Endothelial cell of hepatic sinusoid (primary cell): ENCODE data around the gene RFXAP.

Source experiments
- in situ Hi-C: cut with HindIII; loops from 2 replicates; pipeline ENCODE4 v1.10.0; 2017; ENCODE audit warnings: low sequenced_read_pairs

RFXAP gene

GRCh38 chr13:36815062-36815461, 4.0 kb upstream of the RFXAP start:
- in situ Hi-C loops, result no loop called here

- in situ Hi-C loops, result no loop called here
Observed at GRCh38 chr13:36817996-36818803, 822 bp upstream of the RFXAP start.

GRCh38 chr13:36819739-36820090, 693 bp downstream of the RFXAP start:
- in situ Hi-C loops, result no loop called here

GRCh38 chr13:36820222-36820621, 1.2 kb downstream of the RFXAP start:
- in situ Hi-C loops, result no loop called here

GRCh38 chr13:36822785-36823184, 3.8 kb downstream of the RFXAP start:
- in situ Hi-C loops, result no loop called here

- in situ Hi-C loops, result no loop called here
Observed at GRCh38 chr13:36829753-36830152, 10.7 kb downstream of the RFXAP start.

- in situ Hi-C loops, result no loop called here
Observed at GRCh38 chr13:36831291-36831690, 12.3 kb downstream of the RFXAP start.

- in situ Hi-C loops, result no loop called here
Observed at GRCh38 chr13:36834299-36834698, 15.3 kb downstream of the RFXAP start.

- in situ Hi-C loops, result no loop called here
Observed at GRCh38 chr13:36837354-36838092, 18.5 kb downstream of the RFXAP start.

- in situ Hi-C loops, result no loop called here
Observed at GRCh38 chr13:36839281-36839680, 20.3 kb downstream of the RFXAP start.

- in situ Hi-C loops, result no loop called here
Observed at GRCh38 chr13:36839981-36840380, 21.0 kb downstream of the RFXAP start.

GRCh38 chr13:36840718-36841250, 21.8 kb downstream of the RFXAP start:
- in situ Hi-C loops, result no loop called here

- in situ Hi-C loops, result no loop called here
Observed at GRCh38 chr13:36841391-36841790, 22.4 kb downstream of the RFXAP start.

GRCh38 chr13:36847606-36848005, 28.6 kb downstream of the RFXAP start:
- in situ Hi-C loops, result no loop called here

GRCh38 chr13:36848199-36848982, 29.4 kb downstream of the RFXAP start:
- in situ Hi-C loops, result no loop called here

GRCh38 chr13:36850790-36851438, 31.9 kb downstream of the RFXAP start:
- in situ Hi-C loops, result loop anchor here (10.0 kb wide), 1 partner anchor 134 kb away; no protein-coding TSS in a partner anchor

- in situ Hi-C loops, result loop anchor here (10.0 kb wide), 1 partner anchor 128 kb away; no protein-coding TSS in a partner anchor
Observed at GRCh38 chr13:36857253-36857652, 38.2 kb downstream of the RFXAP start.

GRCh38 chr13:36858290-36858689, 39.3 kb downstream of the RFXAP start:
- in situ Hi-C loops, result loop anchor here (10.0 kb wide), 1 partner anchor 127 kb away; no protein-coding TSS in a partner anchor

GRCh38 chr13:36859259-36859658, 40.2 kb downstream of the RFXAP start:
- in situ Hi-C loops, result loop anchor here (10.0 kb wide), 1 partner anchor 126 kb away; no protein-coding TSS in a partner anchor

- in situ Hi-C loops, result no loop called here
Observed at GRCh38 chr13:36862002-36862685, 43.1 kb downstream of the RFXAP start.
